ENCODE results near the gene LRRC4B. TPM values are rescaled to one million over a fixed set of nuclear protein-coding genes. Genes with fewer than 3 reads are reported as not detected.

Gene LRRC4B
- total and polyA plus RNA-seq, 3 donors from 2014 or later = 2.8 to 10.1 (median 5.7) TPM

- Histone ChIP-seq H3K4me3 (no peak overlapping the region), H3K27me3 (no peaks in the 10 kb centered on the region), H3K27ac (no peak overlapping the region), H3K36me3 (ENCODE audit: low read depth, missing control alignments) (no peaks in the 10 kb centered on the region), H3K4me1 (peaks cover 9% of the 10 kb centered on the region), H3K9me3 (no peaks in the 10 kb centered on the region)
- 87 to 88% methylated on average over 20 to 36 of the region's 37 CpGs for WGBS, 2 donors
- TF ChIP-seq POLR2A (IDR thresholded peaks at IDR 0.05) = no peak
- no peak for TF ChIP-seq CTCF (IDR thresholded peaks at IDR 0.05)
- intact Hi-C loops (cut with DNase I; ENCODE audit: low total_unique reads) = no loop called here
- no peak for DNase-seq
Measured at GRCh38 chr19:50480281-50481111, 87.7 kb downstream of the LRRC4B start.

GRCh38 chr19:50479761-50480251 lies 88.4 kb downstream of the LRRC4B start:
- no peaks in the 10 kb centered on the region for H3K9me3 ChIP-seq
- H3K4me1 ChIP-seq = peaks cover 9% of the 10 kb centered on the region
- TF ChIP-seq POLR2A (IDR thresholded peaks at IDR 0.05) (no peak), CTCF (IDR thresholded peaks at IDR 0.05) (no peak)
- intact Hi-C loops (cut with DNase I; ENCODE audit: low total_unique reads) = no loop called here
- no peak overlapping the region for H3K4me3 ChIP-seq
- H3K36me3 ChIP-seq (ENCODE audit: low read depth, missing control alignments) = no peaks in the 10 kb centered on the region
- no peaks in the 10 kb centered on the region for H3K27me3 ChIP-seq
- DNase-seq = no peak
- no peak overlapping the region for H3K27ac ChIP-seq
- 95% methylated on average over 4 to 16 of the region's 16 CpGs for WGBS, 2 donors

- intact Hi-C loops (cut with DNase I; ENCODE audit: low total_unique reads) = no loop called here
- no peaks in the 10 kb centered on the region for H3K9me3 ChIP-seq
Measured at GRCh38 chr19:50478901-50479715, 89.1 kb downstream of the LRRC4B start.

More at GRCh38 chr19:50478901-50479715, 89.1 kb downstream of the LRRC4B start:
- Histone ChIP-seq H3K27me3 (no peaks in the 10 kb centered on the region), H3K36me3 (ENCODE audit: low read depth, missing control alignments) (no peaks in the 10 kb centered on the region), H3K4me3 (no peak overlapping the region), H3K4me1 (peaks cover 9% of the 10 kb centered on the region), H3K27ac (no peak overlapping the region)
- DNase-seq = no peak
- TF ChIP-seq CTCF (IDR thresholded peaks at IDR 0.05) (no peak), POLR2A (IDR thresholded peaks at IDR 0.05) (no peak)
- WGBS, 2 donors = 72 to 88% methylated on average over 6 to 19 of the region's 19 CpGs
